HFF-Myc (cell line): Measurements from ENCODE around the gene IFT25.

Experiments
- DNase-seq: peaks from one replicate; pipeline ENCODE4 v3.0.0-alpha.2; 2011; ENCODE audit warnings: low read depth; ENCODE audit errors: extremely low read depth
- H3K4me3 ChIP-seq: replicated peaks from 2 replicates; pipeline ENCODE4 v1.5.1; 2011; ENCODE audit warnings: low read depth, mild to moderate bottlenecking, control low read depth, low read length
- TF ChIP-seq, protein P1 (sequence below): IDR thresholded peaks from 2 replicates; pipeline ENCODE4 v1.5.1; 2012; ENCODE audit warnings: mild to moderate bottlenecking, low read depth, low read length, control low read depth; ENCODE audit errors: missing control alignments

The IFT25 gene

GRCh38 chr1:53942127-53942957, 3.2 kb downstream of the IFT25 start:
- TF ChIP-seq, protein P1, sequence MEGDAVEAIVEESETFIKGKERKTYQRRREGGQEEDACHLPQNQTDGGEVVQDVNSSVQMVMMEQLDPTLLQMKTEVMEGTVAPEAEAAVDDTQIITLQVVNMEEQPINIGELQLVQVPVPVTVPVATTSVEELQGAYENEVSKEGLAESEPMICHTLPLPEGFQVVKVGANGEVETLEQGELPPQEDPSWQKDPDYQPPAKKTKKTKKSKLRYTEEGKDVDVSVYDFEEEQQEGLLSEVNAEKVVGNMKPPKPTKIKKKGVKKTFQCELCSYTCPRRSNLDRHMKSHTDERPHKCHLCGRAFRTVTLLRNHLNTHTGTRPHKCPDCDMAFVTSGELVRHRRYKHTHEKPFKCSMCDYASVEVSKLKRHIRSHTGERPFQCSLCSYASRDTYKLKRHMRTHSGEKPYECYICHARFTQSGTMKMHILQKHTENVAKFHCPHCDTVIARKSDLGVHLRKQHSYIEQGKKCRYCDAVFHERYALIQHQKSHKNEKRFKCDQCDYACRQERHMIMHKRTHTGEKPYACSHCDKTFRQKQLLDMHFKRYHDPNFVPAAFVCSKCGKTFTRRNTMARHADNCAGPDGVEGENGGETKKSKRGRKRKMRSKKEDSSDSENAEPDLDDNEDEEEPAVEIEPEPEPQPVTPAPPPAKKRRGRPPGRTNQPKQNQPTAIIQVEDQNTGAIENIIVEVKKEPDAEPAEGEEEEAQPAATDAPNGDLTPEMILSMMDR, result no peak
- no peak for DNase-seq
- no peak overlapping the region for H3K4me3 ChIP-seq

DNA sequence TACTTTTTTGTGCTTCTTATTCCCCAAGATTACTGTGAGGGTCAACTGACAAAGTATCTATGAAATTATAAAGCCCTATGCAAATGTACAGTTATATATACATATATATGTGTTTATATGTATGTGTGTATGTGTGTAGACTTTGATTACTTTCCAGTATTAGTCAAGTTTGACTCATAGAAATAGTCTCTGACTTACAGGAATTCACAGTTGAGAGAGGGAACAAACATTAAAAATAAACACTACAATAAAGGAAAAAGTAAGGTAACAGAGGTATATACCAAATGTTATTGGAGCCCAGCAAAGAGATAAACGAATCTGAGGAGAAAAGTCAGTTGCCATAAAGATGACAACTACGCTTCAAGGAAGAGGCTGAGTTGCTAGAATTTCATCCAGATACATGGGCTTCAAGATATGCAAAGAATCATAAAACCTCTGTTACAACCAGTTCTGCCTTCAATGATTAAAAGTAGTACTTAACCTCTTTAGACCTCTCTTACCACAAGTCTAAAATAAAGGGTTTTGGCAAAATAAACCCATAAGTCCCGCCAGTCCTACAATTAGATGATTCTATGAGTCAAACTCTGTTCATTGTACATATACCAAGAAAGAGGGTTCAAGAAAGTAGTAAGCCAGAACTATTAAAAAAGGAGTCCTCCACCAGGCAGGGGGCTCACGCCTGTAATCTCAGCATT, 7.2 kb downstream of the IFT25 start:
- TF ChIP-seq, protein P1, result no peak
- H3K4me3 ChIP-seq, result no peak overlapping the region
- no peak for DNase-seq

GRCh38 chr1:53936430-53936829, 9.1 kb downstream of the IFT25 start:
- TF ChIP-seq, protein P1, result no peak
- DNase-seq, result no peak
- no peak overlapping the region for H3K4me3 ChIP-seq

DNA sequence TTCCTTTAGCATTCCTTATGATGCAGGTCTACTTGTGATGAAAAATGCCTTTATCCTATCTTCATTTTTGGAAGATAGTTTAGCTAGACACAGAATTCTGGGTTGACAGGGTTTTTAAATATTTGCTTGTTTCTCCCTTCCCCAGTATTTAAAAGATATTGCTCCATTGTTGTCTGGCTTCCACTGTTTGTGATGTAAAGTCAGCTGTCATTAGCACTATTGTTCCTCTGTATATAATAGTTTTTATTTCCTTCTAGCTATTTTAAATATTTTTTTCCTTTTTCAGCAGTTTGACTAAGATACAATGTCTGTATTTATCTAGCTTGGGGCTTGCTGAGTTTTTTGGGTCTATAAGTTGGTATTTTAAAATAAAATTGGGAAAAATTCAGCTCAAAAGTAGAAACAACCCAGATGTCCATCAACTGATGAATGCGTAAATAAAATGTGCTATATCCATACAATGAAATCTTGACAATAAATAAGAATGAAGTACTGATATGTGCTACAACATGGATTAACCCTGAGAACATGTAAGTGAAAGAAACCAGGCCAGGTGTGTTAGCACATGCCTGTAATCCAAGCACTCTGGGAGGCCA, 11.2 kb downstream of the IFT25 start:
- no peak for DNase-seq
- TF ChIP-seq, protein P1, result no peak
- no peak overlapping the region for H3K4me3 ChIP-seq

- TF ChIP-seq, protein P1, result no peak
- DNase-seq, result no peak
- no peak overlapping the region for H3K4me3 ChIP-seq
Measured at GRCh38 chr1:53931523-53931922, 14.0 kb downstream of the IFT25 start.

GRCh38 chr1:53930932-53931331, 14.6 kb downstream of the IFT25 start:
- TF ChIP-seq, protein P1, result no peak
- H3K4me3 ChIP-seq, result no peak overlapping the region
- DNase-seq, result no peak
